Measurements from ENCODE around the gene VWA2.

VWA2 gene

GRCh38 chr10:114265392-114266053 is 26.5 kb downstream of the VWA2 start:
- Histone ChIP-seq H3K4me3 (ENCODE audit: low read length) (no peak overlapping the region), H3K27me3 (ENCODE audit: control insufficient read depth, insufficient read depth, low read length) (no peaks in the 10 kb centered on the region), H3K4me1 (ENCODE audit: control insufficient read depth, insufficient read depth, low read length) (peaks cover 21% of the 10 kb centered on the region), H3K9me3 (ENCODE audit: control insufficient read depth, low read length) (no peaks in the 10 kb centered on the region), H3K36me3 (ENCODE audit: control insufficient read depth, insufficient read depth, low read length) (no peaks in the 10 kb centered on the region), H3K9ac (ENCODE audit: low read length) (no peak overlapping the region)

- Histone ChIP-seq H3K27me3 (ENCODE audit: control insufficient read depth, insufficient read depth, low read length) (no peaks in the 10 kb centered on the region), H3K9me3 (ENCODE audit: control insufficient read depth, low read length) (no peaks in the 10 kb centered on the region), H3K4me3 (ENCODE audit: low read length) (no peak overlapping the region), H3K9ac (ENCODE audit: low read length) (no peak overlapping the region), H3K4me1 (ENCODE audit: control insufficient read depth, insufficient read depth, low read length) (peaks cover 24% of the 10 kb centered on the region), H3K36me3 (ENCODE audit: control insufficient read depth, insufficient read depth, low read length) (no peaks in the 10 kb centered on the region)
Observed at GRCh38 chr10:114266521-114266920, 27.5 kb downstream of the VWA2 start.

- Histone ChIP-seq H3K27me3 (ENCODE audit: control insufficient read depth, insufficient read depth, low read length) (no peaks in the 10 kb centered on the region), H3K9ac (ENCODE audit: low read length) (no peak overlapping the region), H3K4me1 (ENCODE audit: control insufficient read depth, insufficient read depth, low read length) (peaks cover 26% of the 10 kb centered on the region), H3K4me3 (ENCODE audit: low read length) (no peak overlapping the region), H3K9me3 (ENCODE audit: control insufficient read depth, low read length) (no peaks in the 10 kb centered on the region), H3K36me3 (ENCODE audit: control insufficient read depth, insufficient read depth, low read length) (no peaks in the 10 kb centered on the region)
Observed at GRCh38 chr10:114271075-114271778, 32.2 kb downstream of the VWA2 start.

GRCh38 chr10:114271779-114272167 is 32.7 kb downstream of the VWA2 start:
- H3K9ac ChIP-seq (ENCODE audit: low read length), result no peak overlapping the region
- no peak overlapping the region for H3K4me3 ChIP-seq (ENCODE audit: low read length)
- no peaks in the 10 kb centered on the region for H3K27me3 ChIP-seq (ENCODE audit: control insufficient read depth, insufficient read depth, low read length)
- H3K36me3 ChIP-seq (ENCODE audit: control insufficient read depth, insufficient read depth, low read length), result no peaks in the 10 kb centered on the region
- no peaks in the 10 kb centered on the region for H3K9me3 ChIP-seq (ENCODE audit: control insufficient read depth, low read length)
- peaks cover 22% of the 10 kb centered on the region for H3K4me1 ChIP-seq (ENCODE audit: control insufficient read depth, insufficient read depth, low read length)

GRCh38 chr10:114272696-114273095 is 33.6 kb downstream of the VWA2 start:
- Histone ChIP-seq H3K9me3 (ENCODE audit: control insufficient read depth, low read length) (no peaks in the 10 kb centered on the region), H3K9ac (ENCODE audit: low read length) (no peak overlapping the region), H3K27me3 (ENCODE audit: control insufficient read depth, insufficient read depth, low read length) (no peaks in the 10 kb centered on the region), H3K36me3 (ENCODE audit: control insufficient read depth, insufficient read depth, low read length) (no peaks in the 10 kb centered on the region), H3K4me3 (ENCODE audit: low read length) (no peak overlapping the region), H3K4me1 (ENCODE audit: control insufficient read depth, insufficient read depth, low read length) (peaks cover 18% of the 10 kb centered on the region)

GRCh38 chr10:114273910-114274309 is 34.9 kb downstream of the VWA2 start:
- no peaks in the 10 kb centered on the region for H3K9me3 ChIP-seq (ENCODE audit: control insufficient read depth, low read length)
- no peak overlapping the region for H3K9ac ChIP-seq (ENCODE audit: low read length)
- H3K27me3 ChIP-seq (ENCODE audit: control insufficient read depth, insufficient read depth, low read length), result no peaks in the 10 kb centered on the region
- H3K4me1 ChIP-seq (ENCODE audit: control insufficient read depth, insufficient read depth, low read length), result peaks cover 18% of the 10 kb centered on the region
- no peak overlapping the region for H3K4me3 ChIP-seq (ENCODE audit: low read length)
- H3K36me3 ChIP-seq (ENCODE audit: control insufficient read depth, insufficient read depth, low read length), result no peaks in the 10 kb centered on the region

GRCh38 chr10:114274616-114275453 is 35.8 kb downstream of the VWA2 start:
- H3K27me3 ChIP-seq (ENCODE audit: control insufficient read depth, insufficient read depth, low read length), result no peaks in the 10 kb centered on the region
- no peak overlapping the region for H3K9ac ChIP-seq (ENCODE audit: low read length)
- no peak overlapping the region for H3K4me3 ChIP-seq (ENCODE audit: low read length)
- no peaks in the 10 kb centered on the region for H3K9me3 ChIP-seq (ENCODE audit: control insufficient read depth, low read length)
- H3K4me1 ChIP-seq (ENCODE audit: control insufficient read depth, insufficient read depth, low read length), result peaks cover 24% of the 10 kb centered on the region
- H3K36me3 ChIP-seq (ENCODE audit: control insufficient read depth, insufficient read depth, low read length), result no peaks in the 10 kb centered on the region

GRCh38 chr10:114276066-114276465 is 37.0 kb downstream of the VWA2 start:
- Histone ChIP-seq H3K4me1 (ENCODE audit: control insufficient read depth, insufficient read depth, low read length) (peaks cover 28% of the 10 kb centered on the region), H3K9me3 (ENCODE audit: control insufficient read depth, low read length) (no peaks in the 10 kb centered on the region), H3K9ac (ENCODE audit: low read length) (no peak overlapping the region), H3K36me3 (ENCODE audit: control insufficient read depth, insufficient read depth, low read length) (no peaks in the 10 kb centered on the region), H3K27me3 (ENCODE audit: control insufficient read depth, insufficient read depth, low read length) (no peaks in the 10 kb centered on the region), H3K4me3 (ENCODE audit: low read length) (no peak overlapping the region)

- Histone ChIP-seq H3K9ac (ENCODE audit: low read length) (no peak overlapping the region), H3K36me3 (ENCODE audit: control insufficient read depth, insufficient read depth, low read length) (no peaks in the 10 kb centered on the region), H3K4me1 (ENCODE audit: control insufficient read depth, insufficient read depth, low read length) (peaks cover 24% of the 10 kb centered on the region), H3K4me3 (ENCODE audit: low read length) (no peak overlapping the region), H3K27me3 (ENCODE audit: control insufficient read depth, insufficient read depth, low read length) (no peaks in the 10 kb centered on the region), H3K9me3 (ENCODE audit: control insufficient read depth, low read length) (no peaks in the 10 kb centered on the region)
Observed at GRCh38 chr10:114276671-114277070, 37.6 kb downstream of the VWA2 start.

- H3K9me3 ChIP-seq (ENCODE audit: control insufficient read depth, low read length), result no peaks in the 10 kb centered on the region
- no peak overlapping the region for H3K4me3 ChIP-seq (ENCODE audit: low read length)
- H3K27me3 ChIP-seq (ENCODE audit: control insufficient read depth, insufficient read depth, low read length), result no peaks in the 10 kb centered on the region
Observed at GRCh38 chr10:114278140-114278883, 39.3 kb downstream of the VWA2 start.

GRCh38 chr10:114278884-114279191 is 39.8 kb downstream of the VWA2 start:
- H3K27me3 ChIP-seq (ENCODE audit: control insufficient read depth, insufficient read depth, low read length), result no peaks in the 10 kb centered on the region
- H3K4me1 ChIP-seq (ENCODE audit: control insufficient read depth, insufficient read depth, low read length), result peaks cover 19% of the 10 kb centered on the region
- no peaks in the 10 kb centered on the region for H3K9me3 ChIP-seq (ENCODE audit: control insufficient read depth, low read length)

More at GRCh38 chr10:114278140-114278883, 39.3 kb downstream of the VWA2 start:
- H3K9ac ChIP-seq (ENCODE audit: low read length), result no peak overlapping the region
- peaks cover 19% of the 10 kb centered on the region for H3K4me1 ChIP-seq (ENCODE audit: control insufficient read depth, insufficient read depth, low read length)
- no peaks in the 10 kb centered on the region for H3K36me3 ChIP-seq (ENCODE audit: control insufficient read depth, insufficient read depth, low read length)

More at GRCh38 chr10:114278884-114279191, 39.8 kb downstream of the VWA2 start:
- Histone ChIP-seq H3K4me3 (ENCODE audit: low read length) (no peak overlapping the region), H3K36me3 (ENCODE audit: control insufficient read depth, insufficient read depth, low read length) (no peaks in the 10 kb centered on the region), H3K9ac (ENCODE audit: low read length) (no peak overlapping the region)
